Chondrocyte (in vitro differentiated cells): Measurements from ENCODE around the gene ISCU. TPM values are rescaled to one million over a fixed set of nuclear protein-coding genes. Genes with fewer than 3 reads are reported as not detected.
A peak's percentile ranks its signal among the peaks of the same experiment; 100 is the strongest.
"Not testable (repeated sequence)": the region's sequence is repeated elsewhere in the genome, so short reads cannot be mapped to it uniquely, and the experiment has no call there.

Source experiments
- DNase-seq: peaks from one replicate; pipeline ENCODE4 v3.0.0; 2021; ENCODE audit warnings: mixed read lengths, low spot score
- H3K27ac Mint-ChIP-seq: one replicate; pipeline ENCODE4 v1.8.0; 2021; ENCODE audit warnings: mild to moderate bottlenecking, moderate library complexity, mixed read lengths; ENCODE audit not compliant: unreplicated experiment
- H3K27me3 Mint-ChIP-seq: 2 replicates; pipeline ENCODE4 v1.8.0; 2021; ENCODE audit warnings: low read depth, mixed read lengths
- H3K36me3 Mint-ChIP-seq: 2 replicates; pipeline ENCODE4 v1.8.0; 2021; ENCODE audit warnings: low read depth, mixed read lengths
- H3K4me1 Mint-ChIP-seq: 2 replicates; pipeline ENCODE4 v1.8.0; 2021; ENCODE audit warnings: low read depth, mild to moderate bottlenecking, mixed read lengths
- H3K4me3 Mint-ChIP-seq: one replicate; pipeline ENCODE4 v1.8.0; 2021; ENCODE audit warnings: mild to moderate bottlenecking, moderate library complexity, mixed read lengths; ENCODE audit not compliant: unreplicated experiment
- H3K9me3 Mint-ChIP-seq: 2 replicates; pipeline ENCODE4 v1.8.0; 2021; ENCODE audit warnings: low read depth, mixed read lengths
- CTCF ChIP-seq: fragments of 200-600 bp; sonication (generic); IDR thresholded peaks from 2 replicates; pipeline ENCODE4 v1.5.0; 2021; ENCODE audit warnings: antibody characterized with exemption, mild to moderate bottlenecking, moderate library complexity
- total RNA-seq: library from RNA; stranded (reverse); gene quantifications from 3 replicates; pipeline ENCODE4 v1.2.1, GENCODE V29; 2021

ISCU gene
- total RNA-seq, 1 donor from 2014 or later, result 84.8 TPM

- Mint-ChIP-seq H3K36me3 (peaks cover 16% of the 10 kb centered on the region), H3K4me1 (peaks cover 27% of the 10 kb centered on the region), H3K4me3 (no peak overlapping the region), H3K27me3 (no peaks in the 10 kb centered on the region), H3K9me3 (no peaks in the 10 kb centered on the region), H3K27ac (no peak overlapping the region)
- TF ChIP-seq CTCF, result no peak
- no peak for DNase-seq
Measured at GRCh38 chr12:108572166-108572790, 9.9 kb downstream of the ISCU start.

- TF ChIP-seq CTCF, result no peak
- Mint-ChIP-seq H3K27me3 (no peaks in the 10 kb centered on the region), H3K4me3 (no peak overlapping the region), H3K9me3 (no peaks in the 10 kb centered on the region), H3K36me3 (peaks cover 9% of the 10 kb centered on the region), H3K27ac (no peak overlapping the region), H3K4me1 (peaks cover 37% of the 10 kb centered on the region)
- DNase-seq, result no peak
Measured at GRCh38 chr12:108573317-108573716, 10.9 kb downstream of the ISCU start.

- not testable (repeated sequence) for H3K27me3 Mint-ChIP-seq, H3K4me3 Mint-ChIP-seq, H3K27ac Mint-ChIP-seq, DNase-seq, H3K9me3 Mint-ChIP-seq, H3K36me3 Mint-ChIP-seq
- H3K4me1 Mint-ChIP-seq, result peaks cover 45% of the 10 kb centered on the region
Measured at GRCh38 chr12:108574276-108574675, 11.9 kb downstream of the ISCU start.

- peaks cover 53% of the 10 kb centered on the region for H3K4me1 Mint-ChIP-seq
- H3K9me3 Mint-ChIP-seq, result peaks cover 5% of the 10 kb centered on the region
- peak overlapping the region; percentile 95 for H3K27ac Mint-ChIP-seq
- DNase-seq, result no peak
- no peak for TF ChIP-seq CTCF
- H3K36me3 Mint-ChIP-seq, result peaks cover 1% of the 10 kb centered on the region
- H3K27me3 Mint-ChIP-seq, result no peaks in the 10 kb centered on the region
- no peak overlapping the region for H3K4me3 Mint-ChIP-seq
Measured at GRCh38 chr12:108575199-108575912, 13.0 kb downstream of the ISCU start.

GRCh38 chr12:108576660-108577234, 14.4 kb downstream of the ISCU start:
- Mint-ChIP-seq H3K27me3 (no peaks in the 10 kb centered on the region), H3K9me3 (peaks cover 5% of the 10 kb centered on the region), H3K4me1 (peaks cover 55% of the 10 kb centered on the region), H3K36me3 (peaks cover 1% of the 10 kb centered on the region), H3K4me3 (no peak overlapping the region), H3K27ac (peak overlapping the region; percentile 95)
- no peak for DNase-seq
- no peak for TF ChIP-seq CTCF
